Epithelial cell of esophagus (primary cell): Measurements from ENCODE around the gene CCDC7.
"Not testable (repeated sequence)": the region's sequence is repeated elsewhere in the genome, so short reads cannot be mapped to it uniquely, and the experiment has no call there.

Experiments
- DNase-seq: peaks from one replicate; pipeline ENCODE4 v3.0.0; 2010; ENCODE audit warnings: low read depth
- H3K4me3 ChIP-seq: 2 replicates; pipeline ENCODE4 v1.5.1; 2011; ENCODE audit warnings: mild to moderate bottlenecking, low read length, control low read depth
- CTCF ChIP-seq: IDR thresholded peaks from 2 replicates; pipeline ENCODE4 v1.5.1; 2011; ENCODE audit warnings: low read depth, mild to moderate bottlenecking, low read length, control low read depth, inconsistent platforms; ENCODE audit not compliant: insufficient read depth; ENCODE audit errors: missing control alignments

The CCDC7 gene

GRCh38 chr10:32454148-32454547, 8.2 kb downstream of the CCDC7 start:
- DNase-seq: no peak
- no peak for TF ChIP-seq CTCF
- no peak overlapping the region for H3K4me3 ChIP-seq

- TF ChIP-seq CTCF: no peak
- no peak for DNase-seq
- H3K4me3 ChIP-seq: no peak overlapping the region
These were observed 13.2 kb downstream of the CCDC7 start for GRCh38 chr10:32459051-32459698.

GRCh38 chr10:32461203-32461602, 15.3 kb downstream of the CCDC7 start:
- no peak for DNase-seq
- no peak for TF ChIP-seq CTCF
- H3K4me3 ChIP-seq: no peak overlapping the region

DNA sequence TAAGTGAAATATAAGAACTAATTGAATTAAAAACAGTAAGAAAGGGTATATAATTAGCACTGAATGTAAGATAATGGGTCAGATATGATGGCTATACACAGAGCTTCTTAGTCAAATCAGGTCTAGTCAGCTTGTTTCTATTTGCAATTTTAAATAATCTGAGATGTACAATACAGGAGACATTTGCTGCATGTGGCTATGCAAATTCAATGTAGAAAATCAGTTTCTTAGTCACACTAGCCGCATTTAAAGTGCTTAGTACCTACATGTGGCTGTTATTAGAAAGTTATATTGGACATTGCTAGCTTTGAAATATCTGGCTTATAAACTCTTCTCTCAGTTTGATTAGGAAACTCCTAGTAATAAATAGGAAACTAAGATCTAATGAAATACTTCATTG, 25.3 kb downstream of the CCDC7 start:
- no peak for TF ChIP-seq CTCF
- no peak overlapping the region for H3K4me3 ChIP-seq
- DNase-seq: no peak

GRCh38 chr10:32477499-32477898, 31.6 kb downstream of the CCDC7 start:
- TF ChIP-seq CTCF: no peak
- DNase-seq: no peak

DNA sequence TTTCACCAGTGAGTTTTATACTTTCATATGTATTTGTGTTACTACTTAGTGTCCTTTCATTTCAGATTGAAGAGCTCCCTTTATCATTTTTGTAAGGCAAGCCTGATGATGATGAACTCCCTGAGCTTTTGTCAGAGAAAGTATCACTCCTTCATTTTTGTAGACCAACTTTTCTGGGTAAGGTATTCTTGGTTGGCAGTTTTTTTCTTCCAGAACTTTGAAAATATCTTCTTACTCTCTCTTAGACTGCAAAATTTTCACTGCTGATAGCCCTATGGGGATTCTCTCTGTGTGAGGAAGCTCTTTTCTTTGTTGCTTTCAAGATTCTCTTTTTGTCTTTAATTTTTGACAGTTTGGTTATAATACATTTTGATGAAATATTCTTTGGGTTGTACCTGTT, 35.7 kb downstream of the CCDC7 start:
- no peak for TF ChIP-seq CTCF
- DNase-seq: no peak
- H3K4me3 ChIP-seq: no peak overlapping the region

More at GRCh38 chr10:32477499-32477898, 31.6 kb downstream of the CCDC7 start:
- H3K4me3 ChIP-seq: no peak overlapping the region

- DNase-seq, H3K4me3 ChIP-seq: not testable (repeated sequence)
These were observed 37.1 kb downstream of the CCDC7 start for GRCh38 chr10:32483019-32483502.

DNA sequence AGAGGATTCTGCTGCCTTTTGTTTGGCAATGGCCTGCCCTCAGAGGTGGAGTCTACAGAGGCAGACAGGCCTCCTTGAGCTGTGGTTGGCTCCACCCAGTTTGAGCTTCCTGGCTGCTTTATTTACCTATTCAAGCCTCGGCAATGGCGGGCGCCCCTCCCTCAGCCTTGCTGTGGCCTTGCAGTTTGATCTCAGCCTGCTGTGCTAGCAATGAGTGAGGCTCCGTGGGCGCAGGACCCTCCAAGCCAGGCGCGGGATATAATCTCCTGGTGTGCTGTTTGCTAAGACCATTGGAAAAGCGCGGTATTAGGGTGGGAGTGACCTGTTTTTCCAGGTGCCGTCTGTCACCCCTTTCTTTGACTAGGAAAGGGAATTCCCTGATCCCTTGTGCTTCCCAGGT, 42.1 kb downstream of the CCDC7 start:
- not testable (repeated sequence) for H3K4me3 ChIP-seq, DNase-seq
